Jurkat, Clone E6-1 (cell line): ENCODE data around the gene TRMT112.
"Not testable (repeated sequence)": the region's sequence is repeated elsewhere in the genome, so short reads cannot be mapped to it uniquely, and the experiment has no call there.

ENCODE experiments used
- DNase-seq: peaks from one replicate; pipeline ENCODE4 v3.0.0-alpha.2; 2011; ENCODE audit warnings: low read depth, low spot score
- H3K4me3 ChIP-seq: 2 replicates; pipeline ENCODE4 v1.5.1; 2011; ENCODE audit warnings: mild to moderate bottlenecking, low read length, control low read depth, moderate library complexity

TRMT112 gene

DNA sequence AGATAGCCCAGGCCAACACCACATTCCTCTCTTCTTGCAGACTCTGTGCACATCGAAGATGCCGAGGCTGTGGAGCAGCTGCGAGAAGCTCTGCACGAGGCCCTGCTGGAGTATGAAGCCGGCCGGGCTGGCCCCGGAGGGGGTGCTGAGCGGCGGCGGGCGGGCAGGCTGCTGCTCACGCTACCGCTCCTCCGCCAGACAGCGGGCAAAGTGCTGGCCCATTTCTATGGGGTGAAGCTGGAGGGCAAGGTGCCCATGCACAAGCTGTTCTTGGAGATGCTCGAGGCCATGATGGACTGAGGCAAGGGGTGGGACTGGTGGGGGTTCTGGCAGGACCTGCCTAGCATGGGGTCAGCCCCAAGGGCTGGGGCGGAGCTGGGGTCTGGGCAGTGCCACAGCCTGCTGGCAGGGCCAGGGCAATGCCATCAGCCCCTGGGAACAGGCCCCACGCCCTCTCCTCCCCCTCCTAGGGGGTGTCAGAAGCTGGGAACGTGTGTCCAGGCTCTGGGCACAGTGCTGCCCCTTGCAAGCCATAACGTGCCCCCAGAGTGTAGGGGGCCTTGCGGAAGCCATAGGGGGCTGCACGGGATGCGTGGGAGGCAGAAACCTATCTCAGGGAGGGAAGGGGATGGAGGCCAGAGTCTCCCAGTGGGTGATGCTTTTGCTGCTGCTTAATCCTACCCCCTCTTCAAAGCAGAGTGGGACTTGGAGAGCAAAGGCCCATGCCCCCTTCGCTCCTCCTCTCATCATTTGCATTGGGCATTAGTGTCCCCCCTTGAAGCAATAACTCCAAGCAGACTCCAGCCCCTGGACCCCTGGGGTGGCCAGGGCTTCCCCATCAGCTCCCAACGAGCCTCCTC, 1.5 kb downstream of the TRMT112 start:
- not testable (repeated sequence) for DNase-seq

DNA sequence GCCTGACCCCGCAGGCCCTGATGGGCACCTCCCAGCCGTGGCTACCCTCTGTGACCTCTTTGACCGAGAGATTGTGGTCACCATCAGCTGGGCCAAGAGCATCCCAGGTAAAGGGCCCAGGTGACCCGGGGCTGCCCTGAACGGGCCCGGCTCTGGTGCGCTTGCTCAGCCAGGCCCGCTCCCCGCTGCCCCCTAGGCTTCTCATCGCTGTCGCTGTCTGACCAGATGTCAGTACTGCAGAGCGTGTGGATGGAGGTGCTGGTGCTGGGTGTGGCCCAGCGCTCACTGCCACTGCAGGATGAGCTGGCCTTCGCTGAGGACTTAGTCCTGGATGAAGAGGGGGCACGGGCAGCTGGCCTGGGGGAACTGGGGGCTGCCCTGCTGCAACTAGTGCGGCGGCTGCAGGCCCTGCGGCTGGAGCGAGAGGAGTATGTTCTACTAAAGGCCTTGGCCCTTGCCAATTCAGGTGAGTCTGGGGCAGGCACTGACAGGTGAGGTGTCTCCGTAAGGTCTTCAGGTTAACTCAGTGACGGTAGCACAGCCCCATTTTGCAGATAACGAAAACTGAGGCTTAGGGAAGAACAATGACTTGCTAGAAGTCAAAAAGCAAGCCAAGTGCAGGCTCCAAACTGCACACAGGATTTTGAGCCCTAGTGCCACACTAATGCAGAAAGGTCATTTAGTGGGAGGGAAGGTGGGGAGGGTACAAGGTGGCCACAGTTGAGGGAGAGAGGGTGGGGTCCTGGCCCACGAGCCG, 2.4 kb downstream of the TRMT112 start:
- no peak overlapping the region for H3K4me3 ChIP-seq
- DNase-seq: no peak

More for the DNA sequence above, 1.5 kb downstream of the TRMT112 start:
- peak overlapping the region; percentile 85 for H3K4me3 ChIP-seq

DNA sequence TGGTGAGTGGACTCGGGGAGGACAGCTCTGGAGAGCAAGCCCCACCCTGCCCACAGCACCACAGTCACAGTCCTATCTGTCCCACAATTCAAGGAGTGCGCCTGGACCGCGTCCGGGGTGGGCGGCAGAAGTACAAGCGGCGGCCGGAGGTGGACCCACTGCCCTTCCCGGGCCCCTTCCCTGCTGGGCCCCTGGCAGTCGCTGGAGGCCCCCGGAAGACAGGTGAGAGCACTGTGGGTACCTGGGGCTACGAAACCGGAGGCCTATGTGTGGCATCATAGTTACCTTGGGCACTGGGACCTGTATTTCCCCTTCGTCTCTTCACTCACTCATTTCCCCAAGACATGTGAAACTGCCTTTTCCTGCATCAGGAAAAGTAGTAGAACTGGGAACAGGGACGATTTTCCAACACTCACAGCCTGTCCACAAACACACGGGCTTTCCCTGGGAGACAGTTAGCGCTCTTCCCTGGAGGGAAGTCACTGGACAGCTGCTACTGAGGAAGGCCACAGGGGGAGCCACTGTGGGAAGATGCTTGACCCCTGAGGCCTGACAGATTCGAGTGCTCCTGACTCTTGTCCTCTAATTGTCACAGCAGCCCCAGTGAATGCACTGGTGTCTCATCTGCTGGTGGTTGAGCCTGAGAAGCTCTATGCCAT, 3.1 kb downstream of the TRMT112 start:
- no peak for DNase-seq
- no peak overlapping the region for H3K4me3 ChIP-seq

DNA sequence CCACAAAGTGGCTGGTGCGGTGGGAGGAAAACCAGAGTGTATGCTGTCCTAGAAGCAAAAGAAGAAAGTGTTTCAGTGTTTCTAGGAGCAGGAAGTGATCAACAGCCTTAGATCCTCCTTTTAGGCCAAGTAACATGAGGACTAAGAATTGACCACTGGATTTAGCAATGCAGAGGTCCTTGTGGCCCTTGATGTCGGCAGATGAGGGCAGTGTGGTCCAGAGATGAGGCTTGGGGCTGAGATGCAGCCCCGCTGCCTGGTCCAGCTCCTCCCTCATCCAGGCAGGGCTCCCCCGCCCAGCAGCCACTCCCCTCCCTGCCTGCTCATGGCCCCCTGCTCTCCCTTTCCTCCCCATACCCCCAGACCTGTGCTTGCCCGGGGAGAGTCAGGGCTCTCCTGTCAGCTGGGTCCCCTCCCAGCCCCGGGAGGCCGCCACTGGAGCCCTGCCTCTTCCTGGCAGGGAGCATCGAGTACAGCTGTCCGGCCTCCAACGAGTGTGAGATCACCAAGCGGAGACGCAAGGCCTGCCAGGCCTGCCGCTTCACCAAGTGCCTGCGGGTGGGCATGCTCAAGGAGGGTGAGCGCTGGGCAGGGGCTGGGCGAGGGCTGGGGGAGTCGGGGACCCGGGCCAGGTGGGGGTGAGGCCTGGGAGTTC, 3.7 kb downstream of the TRMT112 start:
- no peak for DNase-seq
- H3K4me3 ChIP-seq: no peak overlapping the region

DNA sequence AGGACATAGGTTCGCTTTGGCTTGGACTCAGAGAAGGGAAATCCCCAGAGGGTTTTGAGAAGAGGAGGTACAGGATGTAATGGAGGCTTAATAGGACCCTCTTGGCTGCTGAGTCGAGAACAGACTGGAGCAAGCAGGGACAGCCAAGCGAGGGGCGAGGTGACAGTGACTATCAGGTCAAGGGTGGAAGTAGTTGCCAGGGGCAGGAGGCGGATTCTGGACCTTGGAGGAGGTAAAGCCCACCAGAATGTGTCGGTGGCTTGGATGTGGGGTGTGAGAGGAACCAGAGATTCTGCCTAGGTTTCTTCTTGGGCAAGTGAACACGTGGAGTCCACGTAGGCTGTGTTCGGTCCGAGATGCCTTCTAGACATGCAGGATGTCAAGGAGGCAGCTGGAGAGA, 4.4 kb downstream of the TRMT112 start:
- H3K4me3 ChIP-seq: no peak overlapping the region
- no peak for DNase-seq

DNA sequence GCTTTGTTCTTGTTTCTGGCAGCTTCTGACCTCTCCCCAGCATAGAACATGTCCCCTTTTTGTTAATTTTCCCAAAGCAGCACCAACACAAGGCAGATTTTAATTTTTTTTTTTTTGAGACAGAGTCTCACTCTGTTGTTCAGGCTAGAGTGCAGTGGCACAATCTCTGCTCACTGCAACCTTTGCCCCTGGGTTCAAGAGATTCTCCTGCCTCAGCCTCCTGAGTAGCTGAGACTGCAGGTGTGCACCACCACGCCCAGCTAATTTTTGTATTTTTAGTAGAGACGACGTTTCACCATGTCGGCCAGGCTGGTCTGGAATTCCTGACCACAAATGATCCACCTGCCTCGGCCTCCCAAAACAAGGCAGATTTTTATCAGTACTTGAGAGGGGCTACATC, 9.6 kb downstream of the TRMT112 start:
- DNase-seq, H3K4me3 ChIP-seq: not testable (repeated sequence)

DNA sequence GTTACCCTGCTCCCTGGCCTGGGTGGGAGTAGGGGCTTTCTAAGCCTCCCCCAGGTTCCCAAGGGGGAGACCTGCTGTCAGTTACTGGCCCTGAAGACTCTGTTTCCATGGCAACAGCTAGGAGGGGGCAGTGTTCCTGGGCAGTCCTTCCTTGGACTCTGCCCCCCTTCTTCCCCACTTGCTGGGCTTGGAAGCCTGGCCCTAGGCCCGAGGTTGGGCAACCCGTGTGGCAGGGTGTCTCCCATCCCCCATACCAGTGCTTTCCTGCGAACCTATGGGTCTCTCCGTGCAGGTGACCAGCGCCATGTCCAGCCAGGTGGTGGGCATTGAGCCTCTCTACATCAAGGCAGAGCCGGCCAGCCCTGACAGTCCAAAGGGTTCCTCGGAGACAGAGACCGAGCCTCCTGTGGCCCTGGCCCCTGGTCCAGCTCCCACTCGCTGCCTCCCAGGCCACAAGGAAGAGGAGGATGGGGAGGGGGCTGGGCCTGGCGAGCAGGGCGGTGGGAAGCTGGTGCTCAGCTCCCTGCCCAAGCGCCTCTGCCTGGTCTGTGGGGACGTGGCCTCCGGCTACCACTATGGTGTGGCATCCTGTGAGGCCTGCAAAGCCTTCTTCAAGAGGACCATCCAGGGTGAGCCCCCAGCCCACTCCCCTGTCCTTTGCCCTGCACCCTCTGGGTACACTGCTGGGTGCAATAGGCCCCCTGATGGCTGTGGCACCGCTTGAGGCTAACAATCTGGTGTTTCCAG, 10.3 kb downstream of the TRMT112 start:
- no peak for DNase-seq
- H3K4me3 ChIP-seq: peak overlapping the region; percentile 90

DNA sequence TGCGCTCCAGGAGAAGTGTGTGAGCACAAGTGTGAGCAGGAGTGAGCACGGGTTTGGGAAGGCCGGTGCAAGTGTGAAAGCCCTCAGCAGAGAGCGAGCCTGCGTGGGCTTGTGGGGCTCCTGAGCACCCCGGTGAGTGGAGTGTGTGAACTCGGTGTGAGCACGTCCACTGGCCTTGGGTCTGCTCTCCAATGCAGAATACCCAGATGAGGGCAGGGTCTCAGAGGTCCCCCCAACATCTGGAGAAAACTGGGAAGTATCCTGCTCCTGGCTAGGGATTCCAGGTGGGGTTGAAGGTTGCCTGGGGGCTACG, 10.8 kb downstream of the TRMT112 start:
- DNase-seq: no peak
- H3K4me3 ChIP-seq: peak overlapping the region; percentile 90

DNA sequence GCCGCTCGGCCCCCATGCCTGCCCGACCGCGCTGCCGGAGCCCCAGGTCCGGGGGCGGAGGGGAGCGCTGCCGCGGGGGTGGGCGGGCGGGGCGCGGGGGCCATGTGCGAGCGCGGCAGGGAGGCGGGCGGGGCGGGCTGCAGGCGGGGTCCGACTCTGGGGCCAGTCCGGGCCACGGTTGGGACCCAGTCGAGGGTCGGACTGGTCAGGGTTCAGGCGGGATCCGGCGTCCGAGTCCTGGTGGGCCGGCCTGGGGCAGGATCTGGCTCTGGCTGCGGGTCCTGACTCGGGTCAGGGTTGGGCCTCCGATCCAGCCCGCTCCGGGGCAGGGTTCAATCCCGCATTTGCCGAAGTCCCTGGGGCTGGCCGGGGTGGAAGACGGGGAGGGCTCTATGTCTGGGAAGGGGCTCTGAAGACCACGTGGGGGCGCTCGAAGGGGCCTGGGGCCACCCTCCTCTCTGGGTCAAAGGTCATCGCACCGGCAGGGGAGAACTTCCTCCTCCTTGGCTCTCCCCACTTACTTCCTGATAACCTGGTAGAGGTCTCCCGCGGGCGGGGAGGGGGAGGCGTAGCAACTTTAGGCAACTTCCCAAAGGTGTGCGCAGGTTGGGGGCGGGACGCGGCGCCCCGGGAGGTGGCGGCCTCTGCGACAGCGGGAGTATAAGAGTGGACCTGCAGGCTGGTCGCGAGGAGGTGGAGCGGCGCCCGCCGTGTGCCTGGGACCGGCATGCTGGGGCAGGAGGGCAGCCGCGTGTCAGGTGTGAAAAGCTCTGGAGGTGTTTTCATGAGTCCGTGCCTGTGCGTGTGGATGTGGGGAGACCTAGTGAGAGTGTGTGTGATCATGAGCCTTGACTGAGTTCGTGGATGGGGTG, 11.4 kb downstream of the TRMT112 start:
- peak; percentile 63 for DNase-seq
- H3K4me3 ChIP-seq: peak overlapping the region; percentile 90

DNA sequence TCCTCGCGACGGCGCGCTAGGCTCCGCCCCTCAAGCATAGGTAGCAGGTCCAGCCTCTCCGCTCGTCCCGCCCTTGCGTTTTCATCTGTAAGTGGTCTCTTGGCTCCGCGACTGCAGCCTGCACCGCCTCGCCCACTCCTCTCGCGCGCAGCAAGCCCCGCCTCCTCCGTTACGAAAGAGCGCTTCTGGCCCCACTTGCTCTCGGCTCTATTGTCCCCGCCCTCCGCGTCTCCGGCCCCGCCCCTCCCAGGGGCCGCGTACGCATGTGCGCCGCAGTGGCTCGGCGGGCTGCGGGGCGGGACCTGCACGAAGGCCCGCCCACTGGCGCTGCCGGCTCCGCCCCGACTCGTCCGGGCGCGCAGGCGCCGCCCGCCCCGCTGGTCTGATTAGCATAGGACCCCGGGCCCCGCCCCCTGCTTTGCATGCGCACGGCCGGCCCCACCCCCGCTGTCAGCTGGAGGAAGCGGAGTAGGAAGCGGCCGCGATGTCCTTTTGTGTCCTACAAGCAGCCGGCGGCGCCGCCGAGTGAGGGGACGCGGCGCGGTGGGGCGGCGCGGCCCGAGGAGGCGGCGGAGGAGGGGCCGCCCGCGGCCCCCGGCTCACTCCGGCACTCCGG, 12.2 kb downstream of the TRMT112 start, which contains the start of gene ESRRA:
Gene ESRRA, plus strand, starts transcription at position 450 of the 616 bp plus-strand sequence. CDS start 1,656 bp downstream, outside the sequence.
- H3K4me3 ChIP-seq: peak within 1 kb of the TSS; percentile 90
- DNase-seq: peak; percentile 96

DNA sequence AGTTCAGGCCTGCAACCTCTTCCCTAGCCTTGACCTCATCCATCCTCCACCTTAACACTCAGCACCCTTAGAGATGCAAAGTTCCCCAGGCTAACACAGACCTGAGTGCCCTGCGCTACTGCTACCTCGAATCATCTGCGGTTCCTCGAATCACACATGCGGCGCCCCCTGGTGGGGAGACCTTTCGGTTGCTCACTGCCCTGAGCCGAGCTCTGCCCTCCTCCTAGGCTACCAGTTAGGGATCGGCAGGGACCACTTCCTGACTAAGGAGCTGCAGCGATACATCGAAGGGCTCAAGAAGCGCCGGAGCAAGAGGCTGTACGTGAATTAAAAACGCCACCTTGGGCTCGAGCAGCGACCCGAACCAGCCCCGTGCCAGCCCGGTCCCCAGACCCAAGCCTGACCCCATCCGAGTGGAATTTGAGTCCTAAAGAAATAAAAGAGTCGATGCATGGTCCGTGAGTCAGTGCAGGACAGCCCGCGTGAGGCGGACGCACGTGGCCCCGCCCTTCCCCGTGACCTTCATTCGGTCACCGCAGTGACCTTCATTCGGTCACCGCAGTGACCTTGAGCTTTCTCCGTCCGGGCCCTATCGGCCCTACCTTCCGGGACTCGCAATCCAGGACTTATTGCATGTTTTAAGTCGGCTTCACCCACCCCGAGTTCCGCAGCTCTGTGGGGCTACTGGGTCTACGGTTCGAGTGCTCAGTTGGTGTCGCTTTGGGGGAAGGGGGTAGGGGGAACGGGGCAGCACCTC, 12.9 kb downstream of the TRMT112 start:
- H3K4me3 ChIP-seq: peak overlapping the region; percentile 87
- DNase-seq: peak; percentile 90

DNA sequence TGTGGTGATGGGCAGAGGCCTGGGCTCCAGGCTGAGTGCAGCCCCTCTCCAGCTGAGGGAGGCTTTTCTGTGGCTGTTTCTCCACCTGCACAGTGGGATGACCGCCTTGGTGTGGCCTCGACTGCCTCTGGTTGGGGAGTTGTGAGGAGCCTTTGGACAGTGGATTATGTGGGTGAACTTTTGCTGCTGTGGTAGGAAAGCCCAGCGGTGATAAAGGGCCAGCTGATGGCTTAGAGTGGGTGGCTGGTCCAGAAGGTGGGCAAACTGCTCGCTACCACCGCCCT, 13.4 kb downstream of the TRMT112 start:
- H3K4me3 ChIP-seq: peak overlapping the region; percentile 87
- no peak for DNase-seq

DNA sequence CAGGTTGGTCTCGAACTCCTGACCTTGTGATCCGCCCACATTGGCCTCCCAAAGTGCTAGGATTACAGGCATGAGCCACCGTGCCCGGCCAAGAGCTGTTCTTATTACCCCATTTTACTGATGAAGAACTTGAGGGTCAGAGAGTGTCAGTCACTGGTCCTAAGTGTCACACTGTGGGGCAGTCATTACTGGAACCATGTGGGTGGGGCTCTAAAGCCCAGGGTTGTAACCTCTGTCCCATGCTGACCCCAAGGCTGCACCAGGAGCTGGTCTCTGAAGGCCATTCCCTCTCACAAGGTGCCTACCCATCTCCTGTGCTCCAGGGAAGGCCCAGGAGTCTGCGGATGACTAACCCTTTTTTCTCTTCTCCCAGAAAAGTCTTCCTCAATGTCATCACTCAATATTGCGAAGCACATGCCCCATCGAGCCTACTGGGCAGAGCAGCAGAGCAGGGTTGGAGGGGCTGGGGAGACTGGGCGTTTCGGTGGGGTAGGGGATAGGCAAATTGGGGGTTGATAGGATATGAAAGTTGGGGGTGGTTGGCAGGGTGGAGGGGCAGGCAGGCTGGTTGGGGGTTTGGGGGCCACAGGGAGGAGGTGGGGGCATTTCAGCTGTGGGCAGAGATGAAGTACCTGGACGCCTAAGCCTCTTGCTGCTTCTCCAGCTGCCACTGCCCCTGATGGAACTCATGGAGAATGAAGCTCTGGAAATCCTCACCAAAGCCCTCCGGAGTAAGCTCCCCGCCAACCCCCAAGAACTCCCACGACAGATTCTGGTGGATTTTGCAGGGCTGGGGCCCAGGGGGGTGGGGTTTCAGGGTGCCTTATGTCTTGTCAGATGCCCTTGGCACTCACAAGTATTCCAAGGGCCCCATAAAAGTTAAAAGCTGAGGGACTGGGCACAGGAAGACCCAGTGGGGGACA, 14.0 kb downstream of the TRMT112 start:
- no peak overlapping the region for H3K4me3 ChIP-seq
- no peak for DNase-seq

DNA sequence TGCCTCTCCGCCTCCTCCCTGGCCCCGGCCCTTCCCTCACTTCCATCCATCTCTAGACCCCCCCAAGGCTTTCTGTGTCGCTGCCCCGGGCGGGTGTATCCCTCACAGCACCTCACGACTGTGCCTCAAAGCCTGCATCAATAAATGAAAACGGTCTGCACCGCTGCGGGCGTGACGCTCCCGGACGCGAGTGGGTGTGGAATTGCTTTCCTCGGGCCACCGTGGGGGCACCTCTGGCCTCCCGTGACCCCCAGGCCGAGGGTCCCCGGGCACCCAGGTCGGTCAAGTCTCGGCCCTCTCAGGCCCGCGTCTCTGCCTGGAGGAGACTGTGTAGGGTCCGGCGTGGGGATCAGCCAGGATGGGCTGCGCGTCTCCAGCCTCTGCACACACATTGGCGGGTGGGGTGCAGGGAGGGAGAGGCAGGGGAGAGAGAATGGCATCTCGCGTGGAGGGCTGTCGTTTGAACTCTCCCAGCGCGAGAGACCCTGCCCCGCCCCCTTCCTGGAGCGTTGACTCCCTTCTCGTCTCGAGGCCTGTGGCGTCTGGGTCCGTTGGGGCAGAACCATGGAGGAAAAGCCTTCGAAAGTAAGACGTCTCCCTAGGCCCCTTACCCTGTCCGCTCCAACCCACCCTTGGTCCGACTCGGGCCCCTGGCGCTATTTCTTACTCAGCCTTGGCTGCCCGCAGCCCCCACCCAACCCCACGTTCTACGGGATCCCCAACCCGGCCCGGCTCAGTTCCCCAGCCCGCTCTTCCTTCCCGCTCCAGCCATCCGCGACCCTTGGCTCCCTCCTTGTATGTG, 17.3 kb downstream of the TRMT112 start, which contains the start of gene CATSPERZ:
Gene CATSPERZ, plus strand, starts transcription at position 512 of the 802 bp plus-strand sequence. Its CDS starts 53 bp downstream, at position 565.
- H3K4me3 ChIP-seq: no peak within 1 kb of the TSS
- no peak for DNase-seq
